Measurements from ENCODE around the gene CDH24.

The CDH24 gene

GRCh38 chr14:23093104-23093503 is 35.8 kb upstream of the CDH24 start:
- Histone ChIP-seq H3K9ac (ENCODE audit: low read length) (peak overlapping the region; percentile 9; the same call in 1 of the 2 replicates), H2AFZ (ENCODE audit: low read length) (no peak overlapping the region), H3K4me3 (ENCODE audit: low read depth, low read length, poor library complexity, severe bottlenecking) (peak overlapping the region; percentile 73), H3K79me2 (ENCODE audit: insufficient read depth, low read length) (peaks cover 30% of the 10 kb centered on the region), H4K20me1 (ENCODE audit: insufficient read depth, low read length) (no peaks in the 10 kb centered on the region), H3K9me3 (ENCODE audit: low read length) (no peaks in the 10 kb centered on the region), H3K27me3 (ENCODE audit: insufficient read depth, low read length) (no peaks in the 10 kb centered on the region), H3K36me3 (ENCODE audit: insufficient read depth, low read length) (peaks cover 69% of the 10 kb centered on the region), H3F3A (ENCODE audit: insufficient read depth, low read length) (no peaks in the 10 kb centered on the region), H3K9me2 (ENCODE audit: low read depth, low read length) (no peaks in the 10 kb centered on the region), H3K4me2 (ENCODE audit: low read length) (peak overlapping the region; percentile 93), H3K4me1 (ENCODE audit: insufficient read depth, low read length, severe bottlenecking) (peaks cover 25% of the 10 kb centered on the region), H3K27ac (ENCODE audit: low read depth, low read length, poor library complexity, severe bottlenecking) (no peak overlapping the region)
- no peak for TF ChIP-seq EZH2 (IDR thresholded peaks at IDR 0.05; ENCODE audit: borderline replicate concordance, low read length)
- TF ChIP-seq CTCF (IDR thresholded peaks at IDR 0.05; ENCODE audit: low read length), result no peak

GRCh38 chr14:23091294-23092225 is 34.2 kb upstream of the CDH24 start:
- Histone ChIP-seq H3K9me2 (ENCODE audit: low read depth, low read length) (no peaks in the 10 kb centered on the region), H3K9ac (ENCODE audit: low read length) (no peak overlapping the region), H3K27me3 (ENCODE audit: insufficient read depth, low read length) (no peaks in the 10 kb centered on the region), H3K27ac (ENCODE audit: low read depth, low read length, poor library complexity, severe bottlenecking) (no peak overlapping the region), H3K4me1 (ENCODE audit: insufficient read depth, low read length, severe bottlenecking) (peaks cover 21% of the 10 kb centered on the region), H2AFZ (ENCODE audit: low read length) (no peak overlapping the region), H3K79me2 (ENCODE audit: insufficient read depth, low read length) (peaks cover 30% of the 10 kb centered on the region), H3F3A (ENCODE audit: insufficient read depth, low read length) (no peaks in the 10 kb centered on the region), H3K9me3 (ENCODE audit: low read length) (no peaks in the 10 kb centered on the region), H3K4me2 (ENCODE audit: low read length) (no peak overlapping the region), H4K20me1 (ENCODE audit: insufficient read depth, low read length) (no peaks in the 10 kb centered on the region), H3K4me3 (ENCODE audit: low read depth, low read length, poor library complexity, severe bottlenecking) (no peak overlapping the region), H3K36me3 (ENCODE audit: insufficient read depth, low read length) (peaks cover 68% of the 10 kb centered on the region)
- TF ChIP-seq CTCF (IDR thresholded peaks at IDR 0.05; ENCODE audit: low read length), result no peak
- TF ChIP-seq EZH2 (IDR thresholded peaks at IDR 0.05; ENCODE audit: borderline replicate concordance, low read length), result no peak

GRCh38 chr14:23090254-23090636 is 32.9 kb upstream of the CDH24 start:
- peaks cover 13% of the 10 kb centered on the region for H3K4me1 ChIP-seq (ENCODE audit: insufficient read depth, low read length, severe bottlenecking)
- H3K9ac ChIP-seq (ENCODE audit: low read length), result no peak overlapping the region
- H3K4me3 ChIP-seq (ENCODE audit: low read depth, low read length, poor library complexity, severe bottlenecking), result no peak overlapping the region
- H3K4me2 ChIP-seq (ENCODE audit: low read length), result no peak overlapping the region
- H3K27me3 ChIP-seq (ENCODE audit: insufficient read depth, low read length), result no peaks in the 10 kb centered on the region
- no peak for TF ChIP-seq EZH2 (IDR thresholded peaks at IDR 0.05; ENCODE audit: borderline replicate concordance, low read length)
- TF ChIP-seq CTCF (IDR thresholded peaks at IDR 0.05; ENCODE audit: low read length), result no peak
- peaks cover 81% of the 10 kb centered on the region for H3K36me3 ChIP-seq (ENCODE audit: insufficient read depth, low read length)
- no peak overlapping the region for H3K27ac ChIP-seq (ENCODE audit: low read depth, low read length, poor library complexity, severe bottlenecking)
- no peaks in the 10 kb centered on the region for H3K9me2 ChIP-seq (ENCODE audit: low read depth, low read length)
- peaks cover 25% of the 10 kb centered on the region for H3K79me2 ChIP-seq (ENCODE audit: insufficient read depth, low read length)
- no peaks in the 10 kb centered on the region for H3K9me3 ChIP-seq (ENCODE audit: low read length)
- H2AFZ ChIP-seq (ENCODE audit: low read length), result no peak overlapping the region
- H3F3A ChIP-seq (ENCODE audit: insufficient read depth, low read length), result no peaks in the 10 kb centered on the region
- no peaks in the 10 kb centered on the region for H4K20me1 ChIP-seq (ENCODE audit: insufficient read depth, low read length)
